MM.1S (cell line): ENCODE data around the gene PAFAH1B2.
"Not testable (repeated sequence)": the region's sequence is repeated elsewhere in the genome, so short reads cannot be mapped to it uniquely, and the experiment has no call there.

Source experiments
- DNase-seq: peaks from one replicate; pipeline ENCODE4 v3.0.0-alpha.2; 2015
- H2AFZ ChIP-seq: fragments of 300-600 bp; sonication (generic); 2 replicates; pipeline ENCODE4 v1.6.0; 2016; ENCODE audit warnings: antibody characterized with exemption, low read length
- H3F3A ChIP-seq: fragments of 300-600 bp; sonication (generic); 2 replicates; pipeline ENCODE4 v1.6.1; 2016; ENCODE audit warnings: mild to moderate bottlenecking, antibody characterized with exemption, low read length, moderate library complexity, mixed read lengths; ENCODE audit not compliant: insufficient read depth
- H3K27ac ChIP-seq: fragments of 300-600 bp; sonication (generic); 2 replicates; pipeline ENCODE4 v1.5.1; 2016; ENCODE audit warnings: mild to moderate bottlenecking, low read length
- H3K27me3 ChIP-seq: fragments of 300-600 bp; sonication (generic); replicated peaks from 2 replicates; pipeline ENCODE4 v1.6.0; 2016; ENCODE audit warnings: low read length; ENCODE audit not compliant: insufficient read depth
- H3K36me3 ChIP-seq: fragments of 300-600 bp; sonication (generic); replicated peaks from 2 replicates; pipeline ENCODE4 v1.6.1; 2016; ENCODE audit warnings: mild to moderate bottlenecking, low read length, mixed read lengths; ENCODE audit not compliant: insufficient read depth
- H3K4me1 ChIP-seq: fragments of 300-600 bp; sonication (generic); 2 replicates; pipeline ENCODE4 v1.6.1; 2016; ENCODE audit warnings: low read length, mixed read lengths
- H3K4me2 ChIP-seq: fragments of 300-600 bp; sonication (generic); 2 replicates; pipeline ENCODE4 v1.6.0; 2016; ENCODE audit warnings: low read depth, low read length
- H3K4me3 ChIP-seq: fragments of 300-600 bp; sonication (generic); 2 replicates; pipeline ENCODE4 v1.5.1; 2016; ENCODE audit warnings: low read length, mixed read lengths
- H3K79me2 ChIP-seq: fragments of 300-600 bp; sonication (generic); 2 replicates; pipeline ENCODE4 v1.6.1; 2016; ENCODE audit warnings: mixed run types, low read length, mixed read lengths
- H3K9ac ChIP-seq: fragments of 300-600 bp; sonication (generic); 2 replicates; pipeline ENCODE4 v1.6.1; 2016; ENCODE audit warnings: low read length, mixed read lengths
- H3K9me2 ChIP-seq: fragments of 300-600 bp; sonication (generic); replicated peaks from 2 replicates; pipeline ENCODE4 v1.6.1; 2016; ENCODE audit warnings: mild to moderate bottlenecking, low read length, mixed read lengths; ENCODE audit not compliant: insufficient read depth
- H3K9me3 ChIP-seq: fragments of 300-600 bp; sonication (generic); replicated peaks from 2 replicates; pipeline ENCODE4 v1.6.1; 2016; ENCODE audit warnings: mild to moderate bottlenecking, low read length, mixed read lengths; ENCODE audit not compliant: insufficient read depth
- H4K20me1 ChIP-seq: fragments of 300-600 bp; sonication (generic); 2 replicates; pipeline ENCODE4 v1.6.1; 2016; ENCODE audit warnings: mild to moderate bottlenecking, low read length, moderate library complexity, mixed read lengths; ENCODE audit not compliant: insufficient read depth
- EZH2 ChIP-seq: fragments of 300-600 bp; sonication (generic); optimal IDR thresholded peaks from 2 replicates; pipeline ENCODE3; 2017; ENCODE audit warnings: low read depth, mild to moderate bottlenecking, antibody characterized with exemption, low read length, mixed read lengths
- EZH2phosphoT487 ChIP-seq: fragments of 300-600 bp; sonication (generic); IDR thresholded peaks from 2 replicates; pipeline ENCODE4 v1.6.1; 2018; ENCODE audit warnings: antibody characterized with exemption, low read length
- TF ChIP-seq, protein P1 (sequence below): fragments of 300-600 bp; sonication (generic); IDR thresholded peaks from 2 replicates; pipeline ENCODE4 v1.5.1; 2016; ENCODE audit warnings: antibody characterized with exemption, low read length, mixed read lengths

The PAFAH1B2 gene

DNA sequence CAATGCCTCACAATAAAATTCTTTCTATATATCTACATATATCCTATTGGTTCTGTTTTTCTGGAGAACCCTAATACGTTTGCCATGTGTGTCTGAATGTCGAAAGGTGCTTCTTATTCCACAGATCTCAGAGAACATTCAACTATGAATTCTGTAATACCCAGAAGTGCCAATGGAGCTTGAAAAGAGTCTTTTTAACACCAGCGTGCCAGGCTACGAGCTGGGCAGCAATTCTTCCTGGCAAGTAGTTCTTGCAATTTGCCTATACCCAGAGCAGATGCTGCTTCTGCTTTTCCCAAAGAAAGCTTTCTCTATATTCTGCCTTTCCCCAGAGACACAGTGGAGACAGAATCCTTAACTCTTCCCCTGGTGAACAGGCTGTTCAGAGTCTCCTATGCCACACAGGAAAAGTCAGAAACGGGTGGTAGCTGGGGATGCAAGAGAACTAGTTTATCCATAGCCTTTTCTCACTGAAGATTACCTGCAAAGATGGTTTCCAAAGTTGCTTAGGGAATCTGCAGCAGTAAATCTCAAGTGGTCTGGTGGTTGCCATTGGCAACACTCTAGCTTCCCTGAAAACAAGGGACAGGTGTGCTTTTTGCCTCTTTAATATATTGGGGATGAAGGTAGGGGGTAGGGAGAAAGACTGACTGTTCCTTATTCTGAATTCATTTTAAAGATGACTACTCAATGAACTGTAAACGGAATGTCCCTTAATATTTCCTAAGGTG, 16.8 kb upstream of the PAFAH1B2 start:
- no peaks in the 10 kb centered on the region for H3K36me3 ChIP-seq
- H2AFZ ChIP-seq: no peak overlapping the region
- no peak overlapping the region for H3K9ac ChIP-seq
- no peak overlapping the region for H3K4me2 ChIP-seq
- no peaks in the 10 kb centered on the region for H3K4me1 ChIP-seq
- TF ChIP-seq EZH2phosphoT487 (no peak), EZH2 (no peak)
- TF ChIP-seq, protein P1, sequence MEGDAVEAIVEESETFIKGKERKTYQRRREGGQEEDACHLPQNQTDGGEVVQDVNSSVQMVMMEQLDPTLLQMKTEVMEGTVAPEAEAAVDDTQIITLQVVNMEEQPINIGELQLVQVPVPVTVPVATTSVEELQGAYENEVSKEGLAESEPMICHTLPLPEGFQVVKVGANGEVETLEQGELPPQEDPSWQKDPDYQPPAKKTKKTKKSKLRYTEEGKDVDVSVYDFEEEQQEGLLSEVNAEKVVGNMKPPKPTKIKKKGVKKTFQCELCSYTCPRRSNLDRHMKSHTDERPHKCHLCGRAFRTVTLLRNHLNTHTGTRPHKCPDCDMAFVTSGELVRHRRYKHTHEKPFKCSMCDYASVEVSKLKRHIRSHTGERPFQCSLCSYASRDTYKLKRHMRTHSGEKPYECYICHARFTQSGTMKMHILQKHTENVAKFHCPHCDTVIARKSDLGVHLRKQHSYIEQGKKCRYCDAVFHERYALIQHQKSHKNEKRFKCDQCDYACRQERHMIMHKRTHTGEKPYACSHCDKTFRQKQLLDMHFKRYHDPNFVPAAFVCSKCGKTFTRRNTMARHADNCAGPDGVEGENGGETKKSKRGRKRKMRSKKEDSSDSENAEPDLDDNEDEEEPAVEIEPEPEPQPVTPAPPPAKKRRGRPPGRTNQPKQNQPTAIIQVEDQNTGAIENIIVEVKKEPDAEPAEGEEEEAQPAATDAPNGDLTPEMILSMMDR: no peak
- no peak overlapping the region for H3K4me3 ChIP-seq
- DNase-seq: no peak
- H3K27me3 ChIP-seq: no peaks in the 10 kb centered on the region
- H3K9me3 ChIP-seq: no peaks in the 10 kb centered on the region
- no peaks in the 10 kb centered on the region for H3K9me2 ChIP-seq
- no peaks in the 10 kb centered on the region for H4K20me1 ChIP-seq
- H3K79me2 ChIP-seq: no peaks in the 10 kb centered on the region
- no peak overlapping the region for H3K27ac ChIP-seq
- H3F3A ChIP-seq: no peaks in the 10 kb centered on the region

DNA sequence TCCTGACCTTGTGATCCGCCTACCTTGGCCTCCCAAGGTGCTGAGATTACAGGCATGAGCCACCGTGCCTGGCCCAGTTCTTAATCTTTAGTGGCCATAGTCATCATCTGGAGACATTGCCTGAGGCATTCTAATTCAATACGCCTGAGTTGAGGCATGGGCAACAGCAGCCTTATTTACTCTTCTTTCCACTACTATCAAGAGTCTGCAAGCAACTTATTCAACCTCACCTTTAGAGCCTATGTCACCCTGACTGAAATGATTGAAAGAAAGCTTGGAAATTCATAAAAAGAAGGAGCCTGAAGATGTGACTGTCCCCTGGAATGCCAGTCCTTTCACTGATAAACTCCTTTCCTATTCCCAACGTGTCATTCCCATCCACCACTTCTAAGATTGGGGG, 15.8 kb upstream of the PAFAH1B2 start:
- Histone ChIP-seq H3K79me2 (no peaks in the 10 kb centered on the region), H2AFZ (no peak overlapping the region), H3K27ac (no peak overlapping the region), H3K4me2 (no peak overlapping the region), H3K27me3 (no peaks in the 10 kb centered on the region), H3K4me3 (no peak overlapping the region), H3F3A (no peaks in the 10 kb centered on the region), H3K9ac (no peak overlapping the region), H3K9me3 (no peaks in the 10 kb centered on the region), H3K36me3 (no peaks in the 10 kb centered on the region), H3K9me2 (no peaks in the 10 kb centered on the region), H3K4me1 (no peaks in the 10 kb centered on the region), H4K20me1 (no peaks in the 10 kb centered on the region)
- TF ChIP-seq, protein P1: no peak
- no peak for TF ChIP-seq EZH2
- no peak for TF ChIP-seq EZH2phosphoT487
- no peak for DNase-seq

DNA sequence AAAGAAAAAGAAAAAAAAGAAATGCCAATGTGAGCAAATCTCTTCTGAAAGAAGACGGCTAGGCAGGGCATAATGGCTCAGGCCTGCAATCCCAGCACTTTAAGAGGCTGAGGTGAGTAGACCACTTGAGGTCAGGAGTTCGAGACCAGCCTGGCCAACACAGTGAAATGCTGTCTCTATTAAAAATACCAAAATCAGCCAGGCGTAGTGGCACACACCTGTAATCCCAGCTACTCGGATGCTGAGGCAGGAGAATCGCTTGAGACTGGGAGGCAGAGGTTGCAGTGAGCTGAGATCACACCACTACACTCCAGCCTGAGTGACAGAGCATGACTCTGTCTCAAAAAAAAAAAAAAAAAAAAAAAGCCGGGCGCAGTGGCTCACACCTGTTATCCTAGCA, 13.7 kb upstream of the PAFAH1B2 start:
- H4K20me1 ChIP-seq, H3K27ac ChIP-seq, H2AFZ ChIP-seq, H3K9me2 ChIP-seq, H3K9ac ChIP-seq, H3K4me2 ChIP-seq, H3K4me3 ChIP-seq, H3K79me2 ChIP-seq, H3K36me3 ChIP-seq, H3K9me3 ChIP-seq, DNase-seq, H3K4me1 ChIP-seq, H3K27me3 ChIP-seq, H3F3A ChIP-seq: not testable (repeated sequence)

DNA sequence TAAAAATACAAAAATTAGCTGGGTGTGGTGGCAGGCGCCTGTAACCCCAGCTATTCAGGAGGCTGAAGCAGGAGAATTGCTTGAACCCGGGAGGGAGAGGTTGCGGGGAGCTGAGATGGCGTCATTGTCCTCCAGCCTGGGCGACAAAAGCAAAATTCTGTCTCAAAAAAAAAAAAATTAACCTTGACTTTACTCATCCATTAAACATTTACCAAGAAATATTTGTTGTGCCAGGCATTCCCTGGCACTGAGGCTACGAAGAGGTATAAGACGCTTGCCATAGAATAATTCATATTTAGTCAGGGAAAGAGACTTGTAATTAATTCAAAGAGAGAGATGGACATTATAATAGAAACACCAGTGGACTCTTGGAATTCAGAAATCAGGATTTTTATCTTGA, 13.2 kb upstream of the PAFAH1B2 start:
- H3K9me2 ChIP-seq: no peaks in the 10 kb centered on the region
- H3K9ac ChIP-seq: no peak overlapping the region
- no peak overlapping the region for H2AFZ ChIP-seq
- H3K27me3 ChIP-seq: no peaks in the 10 kb centered on the region
- TF ChIP-seq, protein P1: no peak
- no peak for TF ChIP-seq EZH2
- H3K79me2 ChIP-seq: no peaks in the 10 kb centered on the region
- no peak overlapping the region for H3K4me2 ChIP-seq
- H3K9me3 ChIP-seq: no peaks in the 10 kb centered on the region
- H3K4me3 ChIP-seq: no peak overlapping the region
- H3K36me3 ChIP-seq: no peaks in the 10 kb centered on the region
- H3K4me1 ChIP-seq: no peaks in the 10 kb centered on the region
- no peak overlapping the region for H3K27ac ChIP-seq
- no peak for DNase-seq
- no peaks in the 10 kb centered on the region for H4K20me1 ChIP-seq
- H3F3A ChIP-seq: no peaks in the 10 kb centered on the region
